ENCODE measurements around the gene GJB5. TPM values are rescaled to one million over a fixed set of nuclear protein-coding genes. Genes with fewer than 3 reads are reported as not detected.

The GJB5 gene
- total and polyA plus RNA-seq, 9 of the 15 experiments (the other 6 are each of a cell fraction or from before 2014, with no cell fraction given): 0.04 TPM; not detected in 8

DNA sequence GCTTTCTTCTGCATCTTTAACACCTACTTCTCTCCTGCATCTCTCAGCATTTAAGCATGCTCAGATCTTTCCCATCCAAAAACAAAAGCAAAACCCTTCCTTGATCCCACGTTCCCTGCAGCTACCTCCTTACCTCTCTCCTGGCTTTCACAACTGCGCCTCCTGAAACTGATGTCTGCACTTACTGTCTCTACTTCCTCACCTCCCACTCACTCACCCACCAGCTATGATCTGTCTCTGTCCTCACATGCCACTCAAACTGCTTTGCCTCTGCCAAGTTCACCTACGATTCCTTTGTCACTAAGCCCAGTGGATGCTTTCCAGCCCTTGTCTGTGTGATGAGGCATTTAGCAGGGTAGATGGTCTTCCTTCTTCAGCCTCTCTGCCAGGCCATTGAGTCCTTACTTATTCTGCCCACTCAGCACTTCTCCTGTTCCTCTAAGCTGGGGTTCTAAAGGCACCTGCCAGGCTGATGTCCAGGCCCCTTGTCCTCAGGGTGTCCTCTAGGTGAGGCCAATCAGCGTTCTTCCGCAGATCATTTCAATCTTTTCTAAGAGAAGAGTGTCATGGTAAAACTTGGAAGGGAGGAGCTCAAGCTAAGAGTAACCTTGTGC lies 16.2 kb downstream of the GJB5 start:
- DNase-seq (ENCODE audit: extremely low read depth in 1 of 4, low spot score in 3 of 4) (no peak), ATAC-seq (no peak), FAIRE-seq (peak; percentile 19)
- Histone ChIP-seq H3K4me1 (replicated peaks in 1 of 2; ENCODE audit: control insufficient read depth in 2 of 2, insufficient read depth in 2 of 2, low read length in 2 of 2) (no peaks in the 10 kb centered on the region), H3K9me3 (replicated peaks; ENCODE audit: control insufficient read depth, insufficient read depth, low read depth, low read length) (no peaks in the 10 kb centered on the region), H3K9me1 (ENCODE audit: control insufficient read depth, insufficient read depth, low read length) (no peaks in the 10 kb centered on the region), H2AFZ (ENCODE audit: low read depth, low read length) (no peak overlapping the region), H3K4me2 (ENCODE audit: insufficient read depth, low read length) (no peak overlapping the region), H3K4me3 (no peak overlapping the region), H3K27ac (ENCODE audit: extremely low read depth, low read depth, low read length) (no peak overlapping the region), H3K36me3 (ENCODE audit: control insufficient read depth, insufficient read depth, low read length) (no peaks in the 10 kb centered on the region), H3K79me2 (ENCODE audit: control insufficient read depth, insufficient read depth, low read length) (no peaks in the 10 kb centered on the region), H3K27me3 (ENCODE audit: control insufficient read depth in 2 of 2, insufficient read depth in 2 of 2, low read length in 2 of 2) (peaks cover 29 to 33% of the 10 kb centered on the region in 2 experiments), H4K20me1 (replicated peaks; ENCODE audit: control insufficient read depth, insufficient read depth, low read length) (0 out of 2 replicates have a peak, but pooled peaks cover under 1% of the 10 kb centered on the region), H3K9ac (ENCODE audit: insufficient read depth in 1 of 2, low read depth in 2 of 2, low read length in 2 of 2) (no peak overlapping the region)
- BruUV-seq (replicated peaks): no TSS peak
- ChIA-PET CTCF (ENCODE audit: low intra/inter-chr PET ratio) (no interaction called here), POLR2A (interaction anchor here (0.8 kb wide), 1 partner anchor 14 kb away, joined by 3 read pairs; no protein-coding TSS in a partner anchor)
- in situ Hi-C loops (cut with MboI) (no loop called here), intact Hi-C loops (cut with micrococcal nuclease) (no loop called here)
- WGBS (ENCODE audit: insufficient coverage, low coverage, missing lambda C conversion rate): 3% methylated on average over 5 of the region's 5 CpGs
- TF ChIP-seq ZNF121 (CRISPR knock-in tag; conservative IDR thresholded peaks at IDR 0.05) (no peak), HEY1 (CRISPR knock-in tag; IDR thresholded peaks at IDR 0.05; ENCODE audit: borderline replicate concordance) (no peak), FOXJ3 (CRISPR knock-in tag; IDR thresholded peaks at IDR 0.05) (no peak), SP1 (CRISPR knock-in tag; IDR thresholded peaks at IDR 0.05) (no peak), TBL1XR1 (IDR thresholded peaks at IDR 0.05; ENCODE audit: low read length in 2 of 2) (no peak), SMARCB1 (IDR thresholded peaks at IDR 0.05; ENCODE audit: insufficient read length, low read depth) (no peak), ASH1L (IDR thresholded peaks at IDR 0.05; ENCODE audit: borderline replicate concordance, low read depth, partially characterized antibody) (no peak), MGA (IDR thresholded peaks at IDR 0.05) (no peak), ZNF324 (CRISPR knock-in tag; IDR thresholded peaks at IDR 0.05) (no peak), FOXK1 (CRISPR knock-in tag; IDR thresholded peaks at IDR 0.05; ENCODE audit: borderline replicate concordance) (no peak), ARHGAP35 (IDR thresholded peaks at IDR 0.05; ENCODE audit: partially characterized antibody) (no peak), COPS2 (conservative IDR thresholded peaks at IDR 0.05) (no peak), ATF7 (IDR thresholded peaks at IDR 0.05) (no peak)

Data from K562 (cell line).